Kidney tubule cell (primary cell): ENCODE measurements around the gene EDEM2.
"Not testable (repeated sequence)": the region's sequence is repeated elsewhere in the genome, so short reads cannot be mapped to it uniquely, and the experiment has no call there.

Experiments used
- DNase-seq: peaks from one replicate; pipeline ENCODE4 v3.0.0-alpha.2; 2018; ENCODE audit warnings: low spot score

The EDEM2 gene

GRCh38 chr20:35087791-35088190 is 59.3 kb downstream of the EDEM2 start:
- no peak for DNase-seq

- no peak for DNase-seq
Observed at GRCh38 chr20:35087355-35087754, 59.8 kb downstream of the EDEM2 start.

- DNase-seq, result no peak
Observed at GRCh38 chr20:35085477-35086225, 61.5 kb downstream of the EDEM2 start.

- DNase-seq, result no peak
Observed at GRCh38 chr20:35084998-35085397, 62.1 kb downstream of the EDEM2 start.

GRCh38 chr20:35080348-35080642 is 66.8 kb downstream of the EDEM2 start:
- DNase-seq, result not testable (repeated sequence)

- no peak for DNase-seq
Observed at GRCh38 chr20:35079472-35080347, 67.4 kb downstream of the EDEM2 start.

- DNase-seq, result no peak
Observed at GRCh38 chr20:35077872-35078271, 69.3 kb downstream of the EDEM2 start.

GRCh38 chr20:35077341-35077740 is 69.8 kb downstream of the EDEM2 start:
- DNase-seq, result no peak

- not testable (repeated sequence) for DNase-seq
Observed at GRCh38 chr20:35071436-35072153, 75.5 kb downstream of the EDEM2 start.

- DNase-seq, result no peak
Observed at GRCh38 chr20:35066194-35066593, 80.9 kb downstream of the EDEM2 start.
